NCI-H2081 treated with DMSO at 0.1 percent for 48 hours (cell line): Measurements from ENCODE around the gene DND1.
"Not testable (repeated sequence)": the region's sequence is repeated elsewhere in the genome, so short reads cannot be mapped to it uniquely, and the experiment has no call there.

Experiments
- DNase-seq: peaks from one replicate; lab custom pipeline; 2025; lab: John Stamatoyannopoulos, UW

Gene DND1

GRCh38 chr5:140672455-140673186 is 755 bp downstream of the DND1 start:
- no peak for DNase-seq

- DNase-seq, result no peak
Observed at GRCh38 chr5:140671472-140672125, 1.8 kb downstream of the DND1 start.

GRCh38 chr5:140671035-140671434 is 2.3 kb downstream of the DND1 start:
- DNase-seq, result not testable (repeated sequence)

- peak; percentile 19 for DNase-seq
Observed at GRCh38 chr5:140664359-140665119, 8.8 kb downstream of the DND1 start, which contains the start of gene WDR55. Gene WDR55 (plus strand): TSS chr5:140664904. CDS start chr5:140664913, 9 bp downstream.

- no peak for DNase-seq
Observed at GRCh38 chr5:140664030-140664358, 9.4 kb downstream of the DND1 start.

GRCh38 chr5:140660371-140660770 is 13.0 kb downstream of the DND1 start:
- not testable (repeated sequence) for DNase-seq

GRCh38 chr5:140658870-140659269 is 14.5 kb downstream of the DND1 start:
- DNase-seq, result no peak

GRCh38 chr5:140647042-140647419 is 26.3 kb downstream of the DND1 start:
- DNase-seq, result no peak

GRCh38 chr5:140642718-140643117 is 30.7 kb downstream of the DND1 start:
- DNase-seq, result no peak

- no peak for DNase-seq
Observed at GRCh38 chr5:140641716-140642115, 31.7 kb downstream of the DND1 start.

GRCh38 chr5:140639148-140639981 is 34.0 kb downstream of the DND1 start, which contains the start of gene TMCO6:
Gene TMCO6 (plus strand): TSS chr5:140639451. CDS start chr5:140639528, 77 bp downstream.
- DNase-seq, result peak; percentile 48

GRCh38 chr5:140638898-140639147 is 34.6 kb downstream of the DND1 start:
- not testable (repeated sequence) for DNase-seq

GRCh38 chr5:140637371-140638100 is 35.8 kb downstream of the DND1 start:
- DNase-seq, result no peak

- DNase-seq, result no peak
Observed at GRCh38 chr5:140635291-140636257, 37.8 kb downstream of the DND1 start.

- no peak for DNase-seq
Observed at GRCh38 chr5:140634103-140634502, 39.3 kb downstream of the DND1 start.

- DNase-seq, result no peak
Observed at GRCh38 chr5:140633501-140633900, 39.9 kb downstream of the DND1 start.

GRCh38 chr5:140633021-140633471 is 40.3 kb downstream of the DND1 start, which contains the start of gene CD14:
Gene CD14 (minus strand): TSS chr5:140633175. CDS start chr5:140633071, 104 bp downstream.
- DNase-seq, result no peak

- DNase-seq, result no peak
Observed at GRCh38 chr5:140632366-140633020, 40.9 kb downstream of the DND1 start.

GRCh38 chr5:140631831-140632365 is 41.5 kb downstream of the DND1 start:
- no peak for DNase-seq
